Psoas muscle (tissue), 8 donors: ENCODE measurements around the gene AKT1. TPM values are rescaled to one million over a fixed set of nuclear protein-coding genes. Genes with fewer than 3 reads are reported as not detected.
A peak's percentile ranks its signal among the peaks of the same experiment; 100 is the strongest.

Source experiments
- ATAC-seq, 4 donors: fragments of 200-7000 bp; cut with Tn5 transposase; one replicate each; pipeline ENCODE4 v1.9.1; 2020; ENCODE audit warnings: moderate library complexity in 3 of 4, mild to moderate bottlenecking in 2 of 4
- DNase-seq, 2 donors: peaks; one replicate each; pipeline ENCODE4 v3.0.0-alpha.2; 2020
- H3K27ac ChIP-seq: fragments of 200-600 bp; one replicate; pipeline ENCODE4 v1.8.0; 2022
- H3K27me3 ChIP-seq, 3 donors: fragments of 200-600 bp in 1 of 3; one replicate each; pipeline versions ENCODE4 v1.6.1 to v1.8.0; 2013 to 2022; ENCODE audit warnings: low read length in 2 of 3, mild to moderate bottlenecking in 2 of 3, moderate library complexity in 1 of 3; ENCODE audit not compliant: insufficient read depth in 3 of 3
- H3K36me3 ChIP-seq, 2 donors: fragments of 200-600 bp in 1 of 2; one replicate each; pipeline versions ENCODE4 v1.6.1 to v1.8.0; 2013 to 2022; ENCODE audit warnings: low read depth in 1 of 2, mild to moderate bottlenecking in 1 of 2, moderate library complexity in 1 of 2; ENCODE audit not compliant: insufficient read depth in 1 of 2
- H3K4me1 ChIP-seq: fragments of 200-600 bp; one replicate; pipeline ENCODE4 v1.8.0; 2022
- H3K4me3 ChIP-seq: fragments of 200-600 bp; one replicate; pipeline ENCODE4 v1.8.0; 2022; ENCODE audit warnings: mild to moderate bottlenecking
- H3K9me3 ChIP-seq: fragments of 200-600 bp; one replicate; pipeline ENCODE4 v1.8.0; 2022
- CTCF ChIP-seq: fragments of 200-600 bp; IDR thresholded peaks from one replicate; pipeline ENCODE4 v1.8.0; 2022; ENCODE audit warnings: antibody characterized with exemption
- WGBS, 3 donors: extraction: QIAGEN DNeasy Blood & Tissue Kit; methylation state at CpG; one replicate each; pipeline versions ENCODE4 v1.1.6 to v1.1.7; 2013; 5-methylcytosine and 5-hydroxymethylcytosine counted together
- intact Hi-C, 2 donors: fragments of 100-400 bp; cut with DNase I; formaldehyde crosslinking; loops; one replicate each; pipeline versions ENCODE4 v1.11.0 to v1.14.2; 2022
- polyA plus RNA-seq, 3 donors: library from polyadenylated mRNA; stranded (reverse); fragments of 200-250 nt; gene quantifications; one replicate each; pipeline ENCODE4 v1.2.3, GENCODE V29; 2013
- total RNA-seq, 4 donors: library from RNA; stranded (reverse); fragmentation: NEBNext Ultra II Directional in 2 of 4; extraction: Animal tissue kit (Norgen Biotek cat#: 25700) in 2 of 4; gene quantifications; one replicate each; pipeline versions ENCODE4 v1.2.1 to v1.2.4, GENCODE V29; 2021 to 2023
- donor health status: healthy with polysubstance abuse.
- donor health status: DM: no; HTN: no; CAD: no; lungs with moderate emphysema.
- donor health status: Bipolar disorder and iron deficiency.
- donor health status: healthy.
- donor health status: DM: yes; HTN: yes; CAD: no.
- donor health status: DM: no; HTN: no; CAD: no.
- donor health status: DM: no; HTN: no; CAD: no.
- donor health status: DM: yes; HTN: yes; CAD: no.

The AKT1 gene
- total and polyA plus RNA-seq, 7 donors, result 51.9 to 102 (median 62.0) TPM

- Histone ChIP-seq H3K4me3 (no peak overlapping the region), H3K36me3 (peaks cover 5 to 49% of the 10 kb centered on the region in 2 donors), H3K4me1 (no peaks in the 10 kb centered on the region), H3K27me3 (no peaks in the 10 kb centered on the region), H3K9me3 (no peaks in the 10 kb centered on the region), H3K27ac (no peak overlapping the region)
- intact Hi-C loops, result no loop called here
- WGBS, 3 donors, result 82 to 95% (median 87%) methylated on average over 13 of the region's 13 CpGs
- ATAC-seq, result no peak
- TF ChIP-seq CTCF, result no peak
- no peak for DNase-seq
Measured at GRCh38 chr14:104775073-104775489, 20.5 kb downstream of the AKT1 start.

GRCh38 chr14:104774453-104775072 lies 21.0 kb downstream of the AKT1 start:
- Histone ChIP-seq H3K4me3 (no peak overlapping the region), H3K9me3 (no peaks in the 10 kb centered on the region), H3K36me3 (peaks cover 5 to 54% of the 10 kb centered on the region in 2 donors), H3K27me3 (no peaks in the 10 kb centered on the region), H3K27ac (no peak overlapping the region), H3K4me1 (no peaks in the 10 kb centered on the region)
- no peak for TF ChIP-seq CTCF
- no peak for ATAC-seq
- intact Hi-C loops, result no loop called here
- 85 to 90% (median 88%) methylated on average over 18 to 20 of the region's 20 CpGs for WGBS, 3 donors
- DNase-seq, result no peak

- ATAC-seq, result peak in 3 of 4 donors; percentile 1 to 19 (median 3)
- no peak for TF ChIP-seq CTCF
- no peak for DNase-seq
- Histone ChIP-seq H3K27me3 (no peaks in the 10 kb centered on the region), H3K4me1 (no peaks in the 10 kb centered on the region), H3K9me3 (no peaks in the 10 kb centered on the region), H3K27ac (no peak overlapping the region), H3K4me3 (no peak overlapping the region), H3K36me3 (peaks cover 5 to 54% of the 10 kb centered on the region in 2 donors)
- 80 to 81% (median 80%) methylated on average over 45 to 46 of the region's 46 CpGs for WGBS, 3 donors
- intact Hi-C loops, result no loop called here
Measured at GRCh38 chr14:104773505-104774452, 21.8 kb downstream of the AKT1 start.

GRCh38 chr14:104772707-104773504 lies 22.6 kb downstream of the AKT1 start:
- Histone ChIP-seq H3K27me3 (no peaks in the 10 kb centered on the region), H3K36me3 (peaks cover 5 to 54% of the 10 kb centered on the region in 2 donors), H3K9me3 (no peaks in the 10 kb centered on the region), H3K4me1 (no peaks in the 10 kb centered on the region), H3K27ac (no peak overlapping the region), H3K4me3 (no peak overlapping the region)
- ATAC-seq (no peak), DNase-seq (no peak)
- 89 to 91% (median 90%) methylated on average over 36 to 38 of the region's 38 CpGs for WGBS, 3 donors
- TF ChIP-seq CTCF, result no peak
- intact Hi-C loops, result no loop called here
